Vagina (tissue), 2 donors: ENCODE results near the gene G2E3. TPM values are rescaled to one million over a fixed set of nuclear protein-coding genes. Genes with fewer than 3 reads are reported as not detected.
"Not testable (repeated sequence)": the region's sequence is repeated elsewhere in the genome, so short reads cannot be mapped to it uniquely, and the experiment has no call there.

ENCODE experiments used
- DNase-seq, 2 donors: peaks; one replicate each; pipeline ENCODE4 v3.0.0-alpha.2; 2017; ENCODE audit errors: extremely low spot score in 2 of 2
- H3K27ac ChIP-seq: fragments of 200-600 bp; sonication (generic); one replicate; pipeline ENCODE4 v1.5.1; 2019
- H3K27me3 ChIP-seq: fragments of 200-600 bp; sonication (generic); one replicate; pipeline ENCODE4 v1.5.1; 2019
- H3K36me3 ChIP-seq, 2 donors: fragments of 200-600 bp; sonication (generic); one replicate each; pipeline ENCODE4 v1.5.1; 2017 to 2019
- H3K4me1 ChIP-seq: fragments of 200-600 bp; sonication (generic); one replicate; pipeline ENCODE4 v1.5.1; 2019
- H3K4me3 ChIP-seq, 2 donors: fragments of 200-600 bp; sonication (generic); 1 replicate in 1 of 2; 2 replicates in 1 of 2; pipeline ENCODE4 v1.5.1; 2016 to 2019
- H3K9me3 ChIP-seq: fragments of 200-600 bp; sonication (generic); one replicate; pipeline ENCODE4 v1.5.1; 2019
- POLR2A ChIP-seq, 2 donors: fragments of 450-650 bp; IDR thresholded peaks; one replicate each; pipeline ENCODE4 v1.6.1; 2017; ENCODE audit warnings: antibody characterized with exemption in 2 of 2, mild to moderate bottlenecking in 2 of 2, moderate library complexity in 2 of 2
- POLR2AphosphoS5 ChIP-seq, 2 donors: sonication (generic); formaldehyde crosslinking; IDR thresholded peaks; one replicate each; pipeline ENCODE4 v1.9.0; 2017; ENCODE audit warnings: antibody characterized with exemption in 2 of 2, mild to moderate bottlenecking in 2 of 2, low read depth in 1 of 2; ENCODE audit not compliant: insufficient read depth in 1 of 2
- intact Hi-C: fragments of 100-400 bp; cut with DNase I; formaldehyde crosslinking; loops from one replicate; pipeline ENCODE4 v1.15.1; 2023
- total RNA-seq: library from RNA; depleted of rRNA; stranded (reverse); fragments of >200 nt; gene quantifications from one replicate; pipeline ENCODE4 v1.2.3, GENCODE V29; 2016
- TF ChIP-seq, protein P1 (sequence below), 3 experiments: fragments of 450-650 bp in 2 of 3; fragments of 200-600 bp in 1 of 3; sonication (generic) in 1 of 3; IDR thresholded peaks; one replicate each; pipeline ENCODE4 v1.5.1; 2017 to 2019; ENCODE audit warnings: antibody characterized with exemption in 3 of 3, mild to moderate bottlenecking in 2 of 3, moderate library complexity in 2 of 3

The G2E3 gene
- total RNA-seq, 1 donor from 2014 or later: 7.4 TPM

DNA sequence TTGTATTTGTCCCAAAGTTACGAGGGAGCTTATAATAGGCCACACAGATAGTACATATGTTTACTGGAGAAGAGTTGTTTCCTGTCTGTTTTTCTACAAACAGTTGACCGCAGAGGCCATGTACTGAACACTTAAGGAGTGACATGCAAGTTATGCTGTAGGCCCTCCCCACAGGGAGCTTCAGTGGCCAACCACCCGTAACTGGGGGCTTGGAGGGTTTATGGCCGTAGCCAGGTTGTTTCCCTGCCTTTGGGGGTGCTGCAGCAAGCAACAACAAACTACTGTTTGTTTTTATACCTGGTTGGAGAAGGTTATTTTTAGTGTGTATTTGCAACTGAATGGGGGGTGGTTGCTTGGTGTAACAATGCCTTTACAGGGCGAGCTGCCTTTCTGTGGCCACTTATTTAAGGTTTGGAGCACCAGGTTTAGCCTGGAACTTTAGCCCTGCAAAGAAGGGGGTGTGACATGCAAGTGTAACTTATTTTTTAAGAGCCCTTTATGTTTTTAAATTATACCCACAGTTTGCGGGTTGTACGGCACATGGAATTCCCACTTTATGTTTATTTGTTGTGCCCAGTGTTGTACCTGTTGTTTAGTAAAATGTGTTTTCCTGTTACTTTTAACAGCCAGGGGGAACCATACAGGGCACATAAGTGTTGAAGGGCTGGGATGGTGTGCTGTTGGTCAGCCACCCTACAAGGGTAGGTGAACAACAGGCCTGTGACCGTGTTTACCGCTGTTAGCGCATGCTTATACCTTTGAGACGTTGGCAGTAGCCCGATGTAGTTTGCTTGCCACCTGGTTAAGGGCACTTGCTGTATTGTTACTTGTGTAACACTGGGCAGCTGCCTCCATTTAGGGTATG lies 29.9 kb upstream of the G2E3 start:
- Histone ChIP-seq H3K36me3 (no peaks in the 10 kb centered on the region), H3K27ac (no peak overlapping the region), H3K4me1 (no peaks in the 10 kb centered on the region), H3K27me3 (no peaks in the 10 kb centered on the region), H3K9me3 (no peaks in the 10 kb centered on the region), H3K4me3 (no peak overlapping the region)
- TF ChIP-seq, protein P1, sequence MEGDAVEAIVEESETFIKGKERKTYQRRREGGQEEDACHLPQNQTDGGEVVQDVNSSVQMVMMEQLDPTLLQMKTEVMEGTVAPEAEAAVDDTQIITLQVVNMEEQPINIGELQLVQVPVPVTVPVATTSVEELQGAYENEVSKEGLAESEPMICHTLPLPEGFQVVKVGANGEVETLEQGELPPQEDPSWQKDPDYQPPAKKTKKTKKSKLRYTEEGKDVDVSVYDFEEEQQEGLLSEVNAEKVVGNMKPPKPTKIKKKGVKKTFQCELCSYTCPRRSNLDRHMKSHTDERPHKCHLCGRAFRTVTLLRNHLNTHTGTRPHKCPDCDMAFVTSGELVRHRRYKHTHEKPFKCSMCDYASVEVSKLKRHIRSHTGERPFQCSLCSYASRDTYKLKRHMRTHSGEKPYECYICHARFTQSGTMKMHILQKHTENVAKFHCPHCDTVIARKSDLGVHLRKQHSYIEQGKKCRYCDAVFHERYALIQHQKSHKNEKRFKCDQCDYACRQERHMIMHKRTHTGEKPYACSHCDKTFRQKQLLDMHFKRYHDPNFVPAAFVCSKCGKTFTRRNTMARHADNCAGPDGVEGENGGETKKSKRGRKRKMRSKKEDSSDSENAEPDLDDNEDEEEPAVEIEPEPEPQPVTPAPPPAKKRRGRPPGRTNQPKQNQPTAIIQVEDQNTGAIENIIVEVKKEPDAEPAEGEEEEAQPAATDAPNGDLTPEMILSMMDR (IDR thresholded peaks at IDR 0.05): no peak
- no peak for TF ChIP-seq POLR2A (IDR thresholded peaks at IDR 0.05)
- no peak for TF ChIP-seq POLR2AphosphoS5 (IDR thresholded peaks at IDR 0.05; ENCODE audit: insufficient read depth in 1 of 2, low read depth in 1 of 2)
- no peak for DNase-seq
- intact Hi-C loops: no loop called here

DNA sequence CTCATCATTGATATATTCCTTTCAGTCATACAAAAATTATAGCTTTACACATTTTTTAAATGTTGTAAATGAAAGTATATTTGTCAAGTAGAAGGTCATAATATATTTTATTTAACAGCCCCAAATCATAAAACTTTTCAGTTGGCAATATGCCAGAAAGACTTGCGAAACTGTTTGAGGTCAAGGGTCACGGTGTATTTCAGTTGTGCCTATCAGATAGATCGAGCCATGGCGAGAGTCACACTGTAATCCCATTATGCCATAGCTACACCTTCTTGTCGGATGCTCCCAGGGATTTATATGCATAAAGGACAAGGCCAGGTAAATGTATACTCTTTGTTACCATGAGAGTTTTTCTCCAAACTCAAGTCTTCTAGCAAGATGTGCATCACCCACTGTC lies 26.7 kb upstream of the G2E3 start:
- H3K4me3 ChIP-seq: no peak overlapping the region
- no peaks in the 10 kb centered on the region for H3K4me1 ChIP-seq
- DNase-seq: no peak
- H3K9me3 ChIP-seq: no peaks in the 10 kb centered on the region
- TF ChIP-seq POLR2AphosphoS5 (IDR thresholded peaks at IDR 0.05; ENCODE audit: insufficient read depth in 1 of 2, low read depth in 1 of 2): no peak
- TF ChIP-seq, protein P1 (IDR thresholded peaks at IDR 0.05): no peak
- no peak for TF ChIP-seq POLR2A (IDR thresholded peaks at IDR 0.05)
- no peak overlapping the region for H3K27ac ChIP-seq
- no peaks in the 10 kb centered on the region for H3K27me3 ChIP-seq
- intact Hi-C loops: no loop called here
- no peaks in the 10 kb centered on the region for H3K36me3 ChIP-seq

DNA sequence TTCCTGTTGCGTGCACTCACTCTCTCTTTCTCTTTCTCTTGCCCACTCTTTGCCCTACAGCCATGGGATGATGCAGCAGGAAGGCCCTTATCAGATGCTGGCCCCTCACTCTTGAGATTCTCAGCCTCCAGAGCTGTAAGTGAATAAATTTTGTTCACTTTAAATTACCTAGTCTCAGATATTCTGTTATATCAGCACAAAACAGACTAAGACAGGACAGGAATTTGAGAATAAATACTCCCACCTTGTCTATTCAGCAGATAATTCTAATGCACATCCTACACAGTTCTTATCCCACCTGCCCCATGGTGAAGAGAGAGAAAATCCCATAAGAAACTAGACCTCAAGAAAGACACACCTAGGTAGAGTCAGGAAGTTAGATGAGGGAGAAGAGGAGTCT lies 25.8 kb upstream of the G2E3 start:
- intact Hi-C loops: no loop called here
- TF ChIP-seq POLR2A (IDR thresholded peaks at IDR 0.05) (no peak), POLR2AphosphoS5 (IDR thresholded peaks at IDR 0.05; ENCODE audit: insufficient read depth in 1 of 2, low read depth in 1 of 2) (no peak)
- TF ChIP-seq, protein P1 (IDR thresholded peaks at IDR 0.05): no peak
- DNase-seq: no peak

DNA sequence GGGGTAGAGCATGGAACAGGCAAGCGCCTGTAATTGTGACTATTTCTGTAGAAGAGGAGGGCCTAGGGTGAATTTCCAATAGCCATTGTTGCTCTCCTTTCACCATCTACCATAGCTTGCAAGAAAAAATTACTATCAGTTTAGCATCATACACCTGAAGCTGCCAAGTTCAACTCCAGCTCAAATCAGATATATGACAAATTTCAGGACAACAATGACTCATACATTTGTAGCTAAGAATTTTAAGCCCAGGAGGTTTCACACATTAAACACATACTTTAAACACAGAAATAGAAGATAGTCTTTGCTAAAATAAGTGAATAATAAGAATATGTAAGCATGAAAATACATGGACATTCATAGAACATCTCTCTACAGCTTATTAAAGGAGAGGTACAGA lies 17.6 kb upstream of the G2E3 start:
- H3K4me3 ChIP-seq: no peak overlapping the region
- DNase-seq: no peak
- H3K27ac ChIP-seq: no peak overlapping the region
- H3K36me3 ChIP-seq: no peaks in the 10 kb centered on the region
- TF ChIP-seq POLR2AphosphoS5 (IDR thresholded peaks at IDR 0.05; ENCODE audit: insufficient read depth in 1 of 2, low read depth in 1 of 2): no peak
- no peak for TF ChIP-seq POLR2A (IDR thresholded peaks at IDR 0.05)
- TF ChIP-seq, protein P1 (IDR thresholded peaks at IDR 0.05): no peak
- H3K4me1 ChIP-seq: no peaks in the 10 kb centered on the region
- intact Hi-C loops: no loop called here
- H3K9me3 ChIP-seq: no peaks in the 10 kb centered on the region
- no peaks in the 10 kb centered on the region for H3K27me3 ChIP-seq

More for the DNA sequence above, 25.8 kb upstream of the G2E3 start:
- H3K36me3 ChIP-seq: no peaks in the 10 kb centered on the region
- H3K4me3 ChIP-seq: no peak overlapping the region
- no peaks in the 10 kb centered on the region for H3K27me3 ChIP-seq
- no peak overlapping the region for H3K27ac ChIP-seq
- H3K9me3 ChIP-seq: no peaks in the 10 kb centered on the region
- no peaks in the 10 kb centered on the region for H3K4me1 ChIP-seq

DNA sequence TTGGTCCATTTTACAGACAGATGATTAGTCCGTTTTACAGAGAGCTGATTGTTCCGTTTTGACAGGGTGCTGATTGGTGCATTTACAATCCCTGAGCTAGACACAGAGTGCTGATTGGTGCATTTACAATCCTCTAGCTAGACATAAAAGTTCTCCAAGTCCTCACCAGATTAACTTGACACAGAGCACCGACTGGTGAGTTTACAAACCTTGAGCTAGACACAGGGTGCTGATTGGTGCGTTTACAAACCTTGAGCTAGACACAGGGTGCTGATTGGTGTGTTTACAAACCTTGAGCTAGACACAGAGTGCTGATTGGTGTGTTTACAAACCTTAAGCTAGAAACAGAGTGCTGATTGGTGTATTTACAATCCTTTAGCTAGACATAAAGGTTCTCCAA lies 12.2 kb upstream of the G2E3 start:
- H3K36me3 ChIP-seq, H3K4me3 ChIP-seq, DNase-seq, intact Hi-C loops, H3K27me3 ChIP-seq, H3K4me1 ChIP-seq, H3K27ac ChIP-seq, H3K9me3 ChIP-seq: not testable (repeated sequence)
